ENCODE data around the gene SLC25A1. TPM values are rescaled to one million over a fixed set of nuclear protein-coding genes. Genes with fewer than 3 reads are reported as not detected.

The SLC25A1 gene
- total and polyA plus RNA-seq, 10 of the 15 experiments (the other 5 are each of a cell fraction or from before 2014, with no cell fraction given), result 2.3 to 79.0 (median 30.3) TPM

DNA sequence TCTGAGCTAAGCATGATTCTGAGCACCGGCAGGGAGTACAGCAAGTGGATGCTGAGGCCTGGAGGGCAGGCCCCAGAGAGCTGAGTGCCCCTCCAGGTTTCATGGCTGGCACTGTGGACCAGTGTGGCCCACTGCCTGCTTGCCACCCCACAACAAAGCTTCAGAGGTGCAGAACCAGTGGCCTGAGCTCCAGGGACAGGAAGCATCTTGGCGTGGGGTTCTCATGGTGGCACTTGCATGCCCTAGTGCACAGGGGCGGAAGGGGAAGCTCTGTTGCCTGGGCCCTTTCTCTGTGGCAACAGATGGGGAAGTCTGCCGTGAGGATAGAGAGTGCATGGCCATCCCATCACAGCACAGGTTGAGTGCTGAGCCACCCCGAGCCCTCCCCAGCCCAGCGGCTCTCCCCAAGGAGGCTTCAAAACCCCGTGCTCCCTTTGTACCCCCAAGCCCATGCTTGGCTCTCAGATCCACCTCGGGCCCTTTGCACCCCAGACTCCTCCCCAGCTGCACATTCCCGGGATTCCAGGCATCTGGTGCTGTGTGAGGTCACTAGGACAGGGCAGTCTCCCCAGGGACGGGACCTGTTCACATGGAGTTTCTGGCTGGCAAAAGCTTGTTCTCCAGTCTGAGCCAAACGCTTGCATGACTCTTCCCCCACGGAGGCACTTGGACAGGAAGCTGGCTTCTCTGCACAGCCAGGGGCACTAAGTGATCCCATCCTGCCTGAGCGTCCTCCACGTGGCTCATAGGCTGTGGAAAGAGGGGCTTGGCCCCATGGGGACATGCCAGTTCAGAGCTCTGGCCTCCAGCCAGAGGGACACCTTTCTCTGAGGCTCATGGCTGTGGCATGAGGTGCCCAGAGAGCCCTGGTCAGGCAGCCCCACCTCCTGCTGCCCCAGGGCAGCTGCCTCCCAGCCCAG is 4.2 kb downstream of the SLC25A1 start:
- ATAC-seq (peak; percentile 48), FAIRE-seq (no peak), DNase-seq (ENCODE audit: low read depth, low spot score) (peak; percentile 15)
- in situ Hi-C loops (cut with MboI), result no loop called here
- ChIA-PET RAD21 (ENCODE audit: unreplicated experiment) (interaction anchor here (0.6 to 1.0 kb wide), 2 partner anchors 59 to 284 kb away, joined by 3 read pairs; no protein-coding TSS in a partner anchor), SMC1A (ENCODE audit: uncharacterized antibody, unreplicated experiment) (no interaction called here), POLR2A (interaction anchor here (0.9 to 1.2 kb wide), 2 partner anchors 304 to 305 kb away, joined by 3 read pairs; partner anchors contain the start of gene CDC45), CTCF (interaction anchor here (0.6 to 2.1 kb wide), 3 partner anchors 30 to 90 kb away, joined by 3 to 15 read pairs (median 4); partner anchors contain the start of gene ESS2)
- no peaks in the 10 kb centered on the region for H3K9me3 ChIP-seq (replicated peaks; ENCODE audit: control insufficient read depth, insufficient read depth, low read length)
- peaks cover 0 to 1% of the 10 kb centered on the region in 2 experiments; a peak in 2 of 4 replicates for H3K36me3 ChIP-seq (ENCODE audit: control insufficient read depth in 2 of 2, insufficient read depth in 2 of 2, low read length in 1 of 2)
- H4K20me1 ChIP-seq (ENCODE audit: control insufficient read depth, insufficient read depth), result no peaks in the 10 kb centered on the region
- peaks cover 5 to 7% of the 10 kb centered on the region in 2 experiments; a peak in 3 of 4 replicates for H3K27me3 ChIP-seq (replicated peaks in 1 of 2; ENCODE audit: control insufficient read depth in 2 of 2, insufficient read depth in 2 of 2, low read length in 1 of 2)
- H2AFZ ChIP-seq (ENCODE audit: control insufficient read depth, low read depth, low read length), result no peak overlapping the region
- no TSS peak for BruUV-seq (replicated peaks)
- 3% methylated on average over 14 of the region's 14 CpGs for WGBS (ENCODE audit: insufficient coverage, insufficient replicate concordance, low lambda C conversion rate, missing lambda C conversion rate)
- intact Hi-C loops (cut with micrococcal nuclease; ENCODE audit: unreplicated experiment), result loop anchor here (5.0 kb wide), 2 partner anchors 258 to 273 kb away; partner anchors contain the start of genes C22orf39, HIRA and MRPL40
- TF ChIP-seq SMARCA5 (IDR thresholded peaks at IDR 0.05), result no peak
- TF ChIP-seq POLR2AphosphoS2 (IDR thresholded peaks at IDR 0.05; ENCODE audit: low read depth, low read length), result peak; percentile 70
- no peak; the same call in 2 of the 3 replicates for TF ChIP-seq POU2F2 (IDR thresholded peaks at IDR 0.05; ENCODE audit: borderline replicate concordance, low read depth, low read length)
- peak; percentile 59 for TF ChIP-seq POLR2A (IDR thresholded peaks at IDR 0.05; ENCODE audit: low read depth, low read length)
- peak; percentile 10; the same call in 1 of the 2 replicates for TF ChIP-seq PAX5 (IDR thresholded peaks at IDR 0.05; ENCODE audit: borderline replicate concordance, low read depth, low read length)
- no peak for TF ChIP-seq NR2F1 (conservative IDR thresholded peaks at IDR 0.05)
- TF ChIP-seq IKZF1 (conservative IDR thresholded peaks at IDR 0.05), result 0 out of 2 replicates have a peak, but pooled peaks have one; percentile 20
- TF ChIP-seq, protein P1, sequence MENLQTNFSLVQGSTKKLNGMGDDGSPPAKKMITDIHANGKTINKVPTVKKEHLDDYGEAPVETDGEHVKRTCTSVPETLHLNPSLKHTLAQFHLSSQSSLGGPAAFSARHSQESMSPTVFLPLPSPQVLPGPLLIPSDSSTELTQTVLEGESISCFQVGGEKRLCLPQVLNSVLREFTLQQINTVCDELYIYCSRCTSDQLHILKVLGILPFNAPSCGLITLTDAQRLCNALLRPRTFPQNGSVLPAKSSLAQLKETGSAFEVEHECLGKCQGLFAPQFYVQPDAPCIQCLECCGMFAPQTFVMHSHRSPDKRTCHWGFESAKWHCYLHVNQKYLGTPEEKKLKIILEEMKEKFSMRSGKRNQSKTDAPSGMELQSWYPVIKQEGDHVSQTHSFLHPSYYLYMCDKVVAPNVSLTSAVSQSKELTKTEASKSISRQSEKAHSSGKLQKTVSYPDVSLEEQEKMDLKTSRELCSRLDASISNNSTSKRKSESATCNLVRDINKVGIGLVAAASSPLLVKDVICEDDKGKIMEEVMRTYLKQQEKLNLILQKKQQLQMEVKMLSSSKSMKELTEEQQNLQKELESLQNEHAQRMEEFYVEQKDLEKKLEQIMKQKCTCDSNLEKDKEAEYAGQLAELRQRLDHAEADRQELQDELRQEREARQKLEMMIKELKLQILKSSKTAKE (IDR thresholded peaks at IDR 0.05; ENCODE audit: low read depth, poor library complexity, severe bottlenecking), result no peak
- peak; percentile 39; the same call in 1 of the 2 replicates for TF ChIP-seq SPI1 (IDR thresholded peaks at IDR 0.05; ENCODE audit: borderline replicate concordance, insufficient read depth, low read depth, low read length)
- TF ChIP-seq SMAD5 (IDR thresholded peaks at IDR 0.05; ENCODE audit: low read depth), result no peak
- TF ChIP-seq, protein P2, sequence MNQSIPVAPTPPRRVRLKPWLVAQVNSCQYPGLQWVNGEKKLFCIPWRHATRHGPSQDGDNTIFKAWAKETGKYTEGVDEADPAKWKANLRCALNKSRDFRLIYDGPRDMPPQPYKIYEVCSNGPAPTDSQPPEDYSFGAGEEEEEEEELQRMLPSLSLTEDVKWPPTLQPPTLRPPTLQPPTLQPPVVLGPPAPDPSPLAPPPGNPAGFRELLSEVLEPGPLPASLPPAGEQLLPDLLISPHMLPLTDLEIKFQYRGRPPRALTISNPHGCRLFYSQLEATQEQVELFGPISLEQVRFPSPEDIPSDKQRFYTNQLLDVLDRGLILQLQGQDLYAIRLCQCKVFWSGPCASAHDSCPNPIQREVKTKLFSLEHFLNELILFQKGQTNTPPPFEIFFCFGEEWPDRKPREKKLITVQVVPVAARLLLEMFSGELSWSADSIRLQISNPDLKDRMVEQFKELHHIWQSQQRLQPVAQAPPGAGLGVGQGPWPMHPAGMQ (IDR thresholded peaks at IDR 0.05; ENCODE audit: borderline replicate concordance), result no peak
- TF ChIP-seq MTA2 (IDR thresholded peaks at IDR 0.05; ENCODE audit: low read depth), result no peak
- no peak for TF ChIP-seq ESRRA (IDR thresholded peaks at IDR 0.05; ENCODE audit: low read length)
- no peak for TF ChIP-seq SIX5 (IDR thresholded peaks at IDR 0.05; ENCODE audit: low read depth, low read length, severe bottlenecking)
- TF ChIP-seq CREB1 (IDR thresholded peaks at IDR 0.05; ENCODE audit: low read depth), result no peak
- no peak for TF ChIP-seq DPF2 (IDR thresholded peaks at IDR 0.05)
- peak overlapping the region; percentile 35; the same call in 1 of the 2 replicates for H3K9ac ChIP-seq (ENCODE audit: control insufficient read depth, insufficient read depth, low read length)
- peaks cover 49% of the 10 kb centered on the region for H3K79me2 ChIP-seq (ENCODE audit: control insufficient read depth, insufficient read depth, low read length)
- peak overlapping the region; percentile 48 for H3K27ac ChIP-seq (ENCODE audit: control insufficient read depth, insufficient read depth)
- H3K4me1 ChIP-seq (ENCODE audit: control insufficient read depth, insufficient read depth, low read length), result peaks cover 34% of the 10 kb centered on the region
- H3K4me3 ChIP-seq, result peak overlapping the region; percentile 95
- peak overlapping the region; percentile 89 for H3K4me2 ChIP-seq (ENCODE audit: control insufficient read depth, insufficient read depth)

Measured in GM12878 (cell line).